ENCODE measurements around the gene PAN3. TPM values are rescaled to one million over a fixed set of nuclear protein-coding genes. Genes with fewer than 3 reads are reported as not detected.

PAN3 gene
- total RNA-seq, 4 donors from 2014 or later = 26.0 to 45.0 (median 34.1) TPM

DNA sequence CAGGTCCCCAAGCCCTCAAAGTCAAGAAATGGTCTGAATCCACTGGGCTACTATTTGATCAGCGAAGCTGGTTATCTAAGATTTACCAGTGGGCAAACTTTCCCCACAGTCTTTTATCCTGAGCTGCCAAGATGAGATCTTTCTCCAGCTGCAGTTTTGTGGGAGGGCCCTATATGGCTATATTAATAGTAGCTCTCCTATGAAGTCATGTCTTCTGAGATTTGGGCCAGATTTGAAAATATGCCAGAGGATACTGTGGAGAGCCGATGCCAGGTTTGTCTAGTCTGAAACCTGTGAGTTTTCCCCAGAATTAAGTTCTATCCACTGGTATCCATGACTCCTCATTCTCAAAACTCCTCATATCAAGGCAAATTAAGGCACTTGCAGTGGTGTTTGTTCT is 183.4 kb downstream of the PAN3 start:
- TF ChIP-seq POLR2AphosphoS5 (IDR thresholded peaks at IDR 0.05) = no peak
- TF ChIP-seq, protein P1, sequence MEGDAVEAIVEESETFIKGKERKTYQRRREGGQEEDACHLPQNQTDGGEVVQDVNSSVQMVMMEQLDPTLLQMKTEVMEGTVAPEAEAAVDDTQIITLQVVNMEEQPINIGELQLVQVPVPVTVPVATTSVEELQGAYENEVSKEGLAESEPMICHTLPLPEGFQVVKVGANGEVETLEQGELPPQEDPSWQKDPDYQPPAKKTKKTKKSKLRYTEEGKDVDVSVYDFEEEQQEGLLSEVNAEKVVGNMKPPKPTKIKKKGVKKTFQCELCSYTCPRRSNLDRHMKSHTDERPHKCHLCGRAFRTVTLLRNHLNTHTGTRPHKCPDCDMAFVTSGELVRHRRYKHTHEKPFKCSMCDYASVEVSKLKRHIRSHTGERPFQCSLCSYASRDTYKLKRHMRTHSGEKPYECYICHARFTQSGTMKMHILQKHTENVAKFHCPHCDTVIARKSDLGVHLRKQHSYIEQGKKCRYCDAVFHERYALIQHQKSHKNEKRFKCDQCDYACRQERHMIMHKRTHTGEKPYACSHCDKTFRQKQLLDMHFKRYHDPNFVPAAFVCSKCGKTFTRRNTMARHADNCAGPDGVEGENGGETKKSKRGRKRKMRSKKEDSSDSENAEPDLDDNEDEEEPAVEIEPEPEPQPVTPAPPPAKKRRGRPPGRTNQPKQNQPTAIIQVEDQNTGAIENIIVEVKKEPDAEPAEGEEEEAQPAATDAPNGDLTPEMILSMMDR (IDR thresholded peaks at IDR 0.05) = no peak
- no peak for TF ChIP-seq POLR2A (IDR thresholded peaks at IDR 0.05)
- no peak for TF ChIP-seq EP300 (IDR thresholded peaks at IDR 0.05)
- Histone ChIP-seq H3K9me3 (no peaks in the 10 kb centered on the region), H3K36me3 (no peaks in the 10 kb centered on the region), H3K4me3 (no peak overlapping the region), H3K27ac (no peak overlapping the region), H3K4me1 (peaks cover 0 to 4% (median 0%) of the 10 kb centered on the region in 3 donors), H3K27me3 (no peaks in the 10 kb centered on the region)
- 40 to 67% methylated on average over 1 to 2 of the region's 2 CpGs for WGBS, 2 donors (ENCODE audit: low coverage in 1 of 2)
- ATAC-seq = no peak

DNA sequence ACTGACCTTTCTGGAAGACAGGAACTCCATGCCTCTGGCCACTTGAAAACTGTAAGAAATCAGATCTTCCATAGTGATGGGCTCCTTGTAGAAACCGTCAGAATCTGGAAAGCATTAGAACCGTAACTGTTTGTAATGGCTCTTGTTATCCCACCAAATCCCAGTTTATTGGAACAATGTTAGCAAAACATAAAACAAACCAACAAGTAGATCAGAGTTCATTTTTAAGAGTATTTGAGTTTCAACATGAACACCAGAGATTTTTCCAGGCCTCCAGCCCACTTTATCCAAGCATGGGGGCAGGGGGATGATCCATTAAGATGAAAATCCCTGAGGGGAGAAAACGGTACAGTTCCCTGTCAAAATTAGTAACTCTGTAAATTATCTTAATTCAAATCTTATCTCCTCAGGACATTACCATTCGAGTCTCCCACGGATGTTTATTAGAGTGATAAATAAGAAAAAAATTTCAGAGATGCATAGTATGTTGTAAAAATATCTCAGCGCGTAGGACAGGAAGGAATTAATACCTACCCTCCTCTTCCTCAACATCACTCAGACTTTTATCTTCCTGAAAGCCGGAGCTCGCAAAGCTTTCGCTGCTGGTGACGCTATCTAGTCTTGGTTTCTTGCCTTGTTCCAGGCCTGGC is 184.0 kb downstream of the PAN3 start:
- Histone ChIP-seq H3K27me3 (no peaks in the 10 kb centered on the region), H3K27ac (no peak overlapping the region), H3K4me1 (peaks cover 0 to 4% (median 0%) of the 10 kb centered on the region in 3 donors), H3K9me3 (no peaks in the 10 kb centered on the region), H3K36me3 (no peaks in the 10 kb centered on the region), H3K4me3 (no peak overlapping the region)
- ATAC-seq = no peak
- TF ChIP-seq EP300 (IDR thresholded peaks at IDR 0.05) (no peak), POLR2A (IDR thresholded peaks at IDR 0.05) (no peak), POLR2AphosphoS5 (IDR thresholded peaks at IDR 0.05) (no peak)
- TF ChIP-seq, protein P1 (IDR thresholded peaks at IDR 0.05) = no peak
- 69 to 70% methylated on average over 11 of the region's 11 CpGs for WGBS, 2 donors (ENCODE audit: low coverage in 1 of 2)

DNA sequence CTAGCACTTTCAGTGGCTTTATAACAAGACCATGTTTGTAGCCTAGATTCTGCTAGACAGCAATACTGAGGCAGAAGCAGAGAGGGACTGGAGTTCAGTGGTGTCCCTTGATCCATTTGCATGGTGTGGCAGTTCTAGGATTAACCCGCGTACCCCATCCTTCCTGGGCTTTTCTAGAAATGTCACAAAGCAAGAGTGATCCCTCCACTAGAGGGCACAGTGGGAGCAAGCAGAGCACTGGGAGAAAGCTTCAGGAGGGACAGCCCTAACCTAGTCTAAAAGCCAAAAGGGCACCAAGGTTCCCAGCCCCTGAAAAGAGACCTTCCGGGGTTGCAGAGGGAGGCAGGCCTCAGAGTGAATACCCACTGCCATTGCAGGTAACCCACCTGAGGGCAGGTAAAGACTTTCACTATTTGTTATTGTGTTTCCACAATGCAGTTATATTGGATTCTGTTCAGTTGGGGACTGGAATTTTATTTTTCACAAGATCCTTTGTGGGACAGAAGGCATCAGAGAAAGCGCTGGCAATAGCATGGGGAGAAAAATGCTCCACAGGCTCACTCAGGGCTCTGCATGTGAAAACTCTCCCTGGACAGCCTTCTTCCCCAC is 185.9 kb downstream of the PAN3 start:
- 14 to 26% methylated on average over 1 to 4 of the region's 4 CpGs for WGBS, 2 donors (ENCODE audit: low coverage in 1 of 2)
- no peaks in the 10 kb centered on the region for H3K27me3 ChIP-seq
- no peak for ATAC-seq

DNA sequence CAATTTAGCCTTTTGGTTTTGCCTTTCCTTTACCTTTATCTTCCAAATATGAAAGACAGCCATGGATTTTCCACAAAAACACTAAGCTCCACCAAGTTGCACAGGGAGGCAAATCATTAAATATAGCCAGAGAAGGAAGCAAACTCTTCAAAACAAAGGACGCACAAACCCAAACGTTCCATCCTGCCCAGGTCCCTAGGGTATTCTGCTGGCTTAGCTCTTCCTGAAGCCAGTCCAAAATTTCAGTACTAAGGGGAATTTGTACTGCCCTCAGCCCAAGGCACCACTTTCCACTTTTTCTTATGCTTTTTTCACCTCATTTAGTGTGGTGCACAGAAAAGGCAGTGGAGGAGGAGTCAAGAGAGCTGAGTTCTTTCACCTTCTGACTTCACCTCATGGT is 186.7 kb downstream of the PAN3 start:
- Histone ChIP-seq H3K27ac (no peak overlapping the region), H3K27me3 (no peaks in the 10 kb centered on the region), H3K9me3 (no peaks in the 10 kb centered on the region), H3K36me3 (no peaks in the 10 kb centered on the region), H3K4me3 (no peak overlapping the region), H3K4me1 (peaks cover 0 to 15% (median 0%) of the 10 kb centered on the region in 3 donors)
- WGBS, 2 donors (ENCODE audit: low coverage in 1 of 2) = 35 to 49% methylated on average over 2 of the region's 2 CpGs
- no peak for ATAC-seq
- no peak for TF ChIP-seq EP300 (IDR thresholded peaks at IDR 0.05)
- TF ChIP-seq, protein P1 (IDR thresholded peaks at IDR 0.05) = no peak
- no peak for TF ChIP-seq POLR2AphosphoS5 (IDR thresholded peaks at IDR 0.05)
- TF ChIP-seq POLR2A (IDR thresholded peaks at IDR 0.05) = no peak

More for the DNA sequence above, 185.9 kb downstream of the PAN3 start:
- Histone ChIP-seq H3K4me1 (peaks cover 0 to 8% (median 0%) of the 10 kb centered on the region in 3 donors), H3K27ac (no peak overlapping the region), H3K9me3 (no peaks in the 10 kb centered on the region), H3K4me3 (no peak overlapping the region), H3K36me3 (no peaks in the 10 kb centered on the region)
- TF ChIP-seq POLR2AphosphoS5 (IDR thresholded peaks at IDR 0.05) = no peak
- TF ChIP-seq, protein P1 (IDR thresholded peaks at IDR 0.05) = peak; percentile 35 to 70 (median 47)

DNA sequence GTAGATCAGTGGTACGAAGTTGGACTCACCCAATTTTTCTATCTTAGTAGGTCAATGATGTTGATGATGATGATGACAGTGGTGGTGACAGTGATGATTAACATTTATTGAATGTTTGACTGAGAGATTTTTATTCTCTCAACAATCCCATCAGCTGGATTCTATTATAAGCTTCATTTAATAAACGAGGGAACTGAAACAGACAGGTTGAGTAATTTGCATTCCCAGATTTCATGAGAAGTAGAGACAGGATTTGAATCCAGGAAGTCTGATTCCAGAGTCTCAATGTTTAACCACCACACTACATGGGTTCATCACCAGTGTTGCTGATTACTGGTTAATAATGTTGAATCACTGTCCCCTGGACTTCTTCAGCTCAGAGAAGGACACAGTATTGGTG is 187.7 kb downstream of the PAN3 start:
- H3K4me1 ChIP-seq = peaks cover 0 to 17% (median 0%) of the 10 kb centered on the region in 3 donors
- no peaks in the 10 kb centered on the region for H3K36me3 ChIP-seq
- H3K4me3 ChIP-seq = no peak overlapping the region
- H3K27me3 ChIP-seq = no peaks in the 10 kb centered on the region
- no peak for ATAC-seq
- no peak overlapping the region for H3K27ac ChIP-seq
- no peak for TF ChIP-seq POLR2AphosphoS5 (IDR thresholded peaks at IDR 0.05)
- WGBS, 2 donors (ENCODE audit: low coverage in 1 of 2) = 67 to 72% methylated on average over 2 of the region's 2 CpGs
- no peaks in the 10 kb centered on the region for H3K9me3 ChIP-seq
